ENCODE results near the gene TTC21B.

DNA sequence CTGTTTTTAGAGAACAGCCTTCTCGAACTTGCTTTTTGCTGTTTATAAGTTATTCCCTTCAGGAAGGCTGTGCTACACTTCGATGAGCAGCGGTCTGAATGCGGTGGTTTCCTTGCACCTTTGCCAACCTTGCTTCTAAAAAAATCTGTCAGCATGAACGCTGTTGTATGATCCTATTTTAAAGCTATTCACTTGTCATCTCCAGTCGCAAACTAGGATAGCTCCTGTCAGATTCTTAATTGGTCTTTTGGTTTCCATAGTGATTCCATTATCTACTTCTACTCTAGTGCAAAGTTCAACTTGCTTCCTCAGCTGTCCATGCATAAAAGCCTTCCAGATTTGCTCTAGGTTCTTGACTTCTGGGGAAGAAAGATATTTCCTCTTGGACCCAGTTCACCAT lies 83.2 kb downstream of the TTC21B start:
- TF ChIP-seq, protein P1, sequence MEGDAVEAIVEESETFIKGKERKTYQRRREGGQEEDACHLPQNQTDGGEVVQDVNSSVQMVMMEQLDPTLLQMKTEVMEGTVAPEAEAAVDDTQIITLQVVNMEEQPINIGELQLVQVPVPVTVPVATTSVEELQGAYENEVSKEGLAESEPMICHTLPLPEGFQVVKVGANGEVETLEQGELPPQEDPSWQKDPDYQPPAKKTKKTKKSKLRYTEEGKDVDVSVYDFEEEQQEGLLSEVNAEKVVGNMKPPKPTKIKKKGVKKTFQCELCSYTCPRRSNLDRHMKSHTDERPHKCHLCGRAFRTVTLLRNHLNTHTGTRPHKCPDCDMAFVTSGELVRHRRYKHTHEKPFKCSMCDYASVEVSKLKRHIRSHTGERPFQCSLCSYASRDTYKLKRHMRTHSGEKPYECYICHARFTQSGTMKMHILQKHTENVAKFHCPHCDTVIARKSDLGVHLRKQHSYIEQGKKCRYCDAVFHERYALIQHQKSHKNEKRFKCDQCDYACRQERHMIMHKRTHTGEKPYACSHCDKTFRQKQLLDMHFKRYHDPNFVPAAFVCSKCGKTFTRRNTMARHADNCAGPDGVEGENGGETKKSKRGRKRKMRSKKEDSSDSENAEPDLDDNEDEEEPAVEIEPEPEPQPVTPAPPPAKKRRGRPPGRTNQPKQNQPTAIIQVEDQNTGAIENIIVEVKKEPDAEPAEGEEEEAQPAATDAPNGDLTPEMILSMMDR (conservative IDR thresholded peaks at IDR 0.05; ENCODE audit: low read depth, low read length), result no peak
- TF ChIP-seq EZH2 (IDR thresholded peaks at IDR 0.05; ENCODE audit: borderline replicate concordance, low read depth, low read length, poor library complexity, severe bottlenecking), result no peak
